Liver (tissue), 3 donors: Measurements from ENCODE around the gene RNF5.

Source experiments
- ATF3 ChIP-seq: IDR thresholded peaks from 2 replicates; pipeline ENCODE4 v1.6.1; 2016; ENCODE audit warnings: antibody characterized with exemption
- EGR1 ChIP-seq, 2 donors: IDR thresholded peaks; 2 replicates each; pipeline ENCODE4 v1.6.1; 2016 to 2018; ENCODE audit warnings: antibody characterized with exemption in 2 of 2, low read depth in 2 of 2
- FOXA1 ChIP-seq: IDR thresholded peaks from 2 replicates; pipeline ENCODE4 v1.6.1; 2016; ENCODE audit warnings: antibody characterized with exemption
- FOXA2 ChIP-seq: IDR thresholded peaks from 2 replicates; pipeline ENCODE4 v1.6.1; 2016; ENCODE audit warnings: antibody characterized with exemption
- GABPA ChIP-seq, 2 donors: IDR thresholded peaks in 1 of 2; conservative IDR thresholded peaks in 1 of 2; 2 replicates each; pipeline ENCODE4 v1.6.1; 2016; ENCODE audit warnings: antibody characterized with exemption in 2 of 2, mild to moderate bottlenecking in 1 of 2, moderate library complexity in 1 of 2
- HNF4A ChIP-seq, 2 donors: conservative IDR thresholded peaks; 2 replicates each; pipeline ENCODE4 v1.6.1; 2016; ENCODE audit warnings: antibody characterized with exemption in 2 of 2, mild to moderate bottlenecking in 2 of 2
- HNF4G ChIP-seq: IDR thresholded peaks from 2 replicates; pipeline ENCODE4 v1.6.1; 2016; ENCODE audit warnings: antibody characterized with exemption
- MAX ChIP-seq: IDR thresholded peaks from 2 replicates; pipeline ENCODE4 v1.6.1; 2016; ENCODE audit warnings: antibody characterized with exemption
- RAD21 ChIP-seq, 2 donors: IDR thresholded peaks; 2 replicates each; pipeline ENCODE4 v1.6.1; 2016; ENCODE audit warnings: antibody characterized with exemption in 2 of 2, mild to moderate bottlenecking in 2 of 2
- TF ChIP-seq, protein P1 (sequence below): IDR thresholded peaks from 2 replicates; pipeline ENCODE4 v1.6.1; 2016; ENCODE audit warnings: antibody characterized with exemption, mild to moderate bottlenecking
- TF ChIP-seq, protein P2 (sequence below): fragments of 150-350 bp; IDR thresholded peaks from 2 replicates; pipeline ENCODE4 v1.5.1; 2017; ENCODE audit warnings: improper control_type of control experiment, low read depth, low read length; ENCODE audit not compliant: missing input control
- donor health status: healthy.
- donor health status: healthy.

- TF ChIP-seq, protein P1, sequence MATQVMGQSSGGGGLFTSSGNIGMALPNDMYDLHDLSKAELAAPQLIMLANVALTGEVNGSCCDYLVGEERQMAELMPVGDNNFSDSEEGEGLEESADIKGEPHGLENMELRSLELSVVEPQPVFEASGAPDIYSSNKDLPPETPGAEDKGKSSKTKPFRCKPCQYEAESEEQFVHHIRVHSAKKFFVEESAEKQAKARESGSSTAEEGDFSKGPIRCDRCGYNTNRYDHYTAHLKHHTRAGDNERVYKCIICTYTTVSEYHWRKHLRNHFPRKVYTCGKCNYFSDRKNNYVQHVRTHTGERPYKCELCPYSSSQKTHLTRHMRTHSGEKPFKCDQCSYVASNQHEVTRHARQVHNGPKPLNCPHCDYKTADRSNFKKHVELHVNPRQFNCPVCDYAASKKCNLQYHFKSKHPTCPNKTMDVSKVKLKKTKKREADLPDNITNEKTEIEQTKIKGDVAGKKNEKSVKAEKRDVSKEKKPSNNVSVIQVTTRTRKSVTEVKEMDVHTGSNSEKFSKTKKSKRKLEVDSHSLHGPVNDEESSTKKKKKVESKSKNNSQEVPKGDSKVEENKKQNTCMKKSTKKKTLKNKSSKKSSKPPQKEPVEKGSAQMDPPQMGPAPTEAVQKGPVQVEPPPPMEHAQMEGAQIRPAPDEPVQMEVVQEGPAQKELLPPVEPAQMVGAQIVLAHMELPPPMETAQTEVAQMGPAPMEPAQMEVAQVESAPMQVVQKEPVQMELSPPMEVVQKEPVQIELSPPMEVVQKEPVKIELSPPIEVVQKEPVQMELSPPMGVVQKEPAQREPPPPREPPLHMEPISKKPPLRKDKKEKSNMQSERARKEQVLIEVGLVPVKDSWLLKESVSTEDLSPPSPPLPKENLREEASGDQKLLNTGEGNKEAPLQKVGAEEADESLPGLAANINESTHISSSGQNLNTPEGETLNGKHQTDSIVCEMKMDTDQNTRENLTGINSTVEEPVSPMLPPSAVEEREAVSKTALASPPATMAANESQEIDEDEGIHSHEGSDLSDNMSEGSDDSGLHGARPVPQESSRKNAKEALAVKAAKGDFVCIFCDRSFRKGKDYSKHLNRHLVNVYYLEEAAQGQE = no peak
- TF ChIP-seq, protein P2, sequence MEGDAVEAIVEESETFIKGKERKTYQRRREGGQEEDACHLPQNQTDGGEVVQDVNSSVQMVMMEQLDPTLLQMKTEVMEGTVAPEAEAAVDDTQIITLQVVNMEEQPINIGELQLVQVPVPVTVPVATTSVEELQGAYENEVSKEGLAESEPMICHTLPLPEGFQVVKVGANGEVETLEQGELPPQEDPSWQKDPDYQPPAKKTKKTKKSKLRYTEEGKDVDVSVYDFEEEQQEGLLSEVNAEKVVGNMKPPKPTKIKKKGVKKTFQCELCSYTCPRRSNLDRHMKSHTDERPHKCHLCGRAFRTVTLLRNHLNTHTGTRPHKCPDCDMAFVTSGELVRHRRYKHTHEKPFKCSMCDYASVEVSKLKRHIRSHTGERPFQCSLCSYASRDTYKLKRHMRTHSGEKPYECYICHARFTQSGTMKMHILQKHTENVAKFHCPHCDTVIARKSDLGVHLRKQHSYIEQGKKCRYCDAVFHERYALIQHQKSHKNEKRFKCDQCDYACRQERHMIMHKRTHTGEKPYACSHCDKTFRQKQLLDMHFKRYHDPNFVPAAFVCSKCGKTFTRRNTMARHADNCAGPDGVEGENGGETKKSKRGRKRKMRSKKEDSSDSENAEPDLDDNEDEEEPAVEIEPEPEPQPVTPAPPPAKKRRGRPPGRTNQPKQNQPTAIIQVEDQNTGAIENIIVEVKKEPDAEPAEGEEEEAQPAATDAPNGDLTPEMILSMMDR = no peak
- TF ChIP-seq GABPA (IDR thresholded peaks at IDR 0.05 in 1 of 2, conservative IDR thresholded peaks at IDR 0.05 in 1 of 2) = no peak
- no peak for TF ChIP-seq RAD21 (IDR thresholded peaks at IDR 0.05)
- no peak for TF ChIP-seq EGR1 (IDR thresholded peaks at IDR 0.05; ENCODE audit: low read depth in 2 of 2)
- TF ChIP-seq HNF4G = no peak
- no peak for TF ChIP-seq MAX
- TF ChIP-seq FOXA1 = no peak
- TF ChIP-seq ATF3 = no peak
- no peak for TF ChIP-seq HNF4A (conservative IDR thresholded peaks at IDR 0.05)
- TF ChIP-seq FOXA2 = no peak
Measured at GRCh38 chr6:32149932-32150870, 28.0 kb upstream of the RNF5 start.
